ENCODE data around the gene IL10.
A peak's percentile ranks its signal among the peaks of the same experiment; 100 is the strongest.

The IL10 gene

GRCh38 chr1:206761159-206761768 is 11.0 kb downstream of the IL10 start:
- Histone ChIP-seq H3K4me2 (ENCODE audit: low read depth, low read length, poor library complexity, severe bottlenecking) (peak overlapping the region; percentile 29), H2AFZ (ENCODE audit: low read length) (no peak overlapping the region), H3K4me3 (ENCODE audit: low read length, poor library complexity, severe bottlenecking) (no peak overlapping the region), H3K9me2 (replicated peaks; ENCODE audit: low read depth, low read length) (no peaks in the 10 kb centered on the region), H3F3A (ENCODE audit: low read depth) (peaks cover 10% of the 10 kb centered on the region), H3K36me3 (ENCODE audit: insufficient read depth, low read length) (no peaks in the 10 kb centered on the region), H3K9ac (ENCODE audit: low read depth, low read length, poor library complexity, severe bottlenecking) (peak overlapping the region; percentile 17), H3K9me3 (ENCODE audit: insufficient read depth, low read depth, low read length) (no peaks in the 10 kb centered on the region), H3K27me3 (ENCODE audit: insufficient read depth, low read length, poor library complexity, severe bottlenecking) (no peaks in the 10 kb centered on the region), H4K20me1 (ENCODE audit: insufficient read depth, low read length, poor library complexity, severe bottlenecking) (no peaks in the 10 kb centered on the region), H3K4me1 (ENCODE audit: insufficient read depth, low read length, poor library complexity, severe bottlenecking) (peaks cover 61% of the 10 kb centered on the region), H3K79me2 (ENCODE audit: insufficient read depth, low read length) (no peaks in the 10 kb centered on the region)
- TF ChIP-seq EZH2phosphoT487 (IDR thresholded peaks at IDR 0.05; ENCODE audit: borderline replicate concordance), result no peak
- no peak for TF ChIP-seq CTCF (conservative IDR thresholded peaks at IDR 0.05; ENCODE audit: low read length)

GRCh38 chr1:206760590-206760989 is 11.7 kb downstream of the IL10 start:
- Histone ChIP-seq H3K4me3 (ENCODE audit: low read length, poor library complexity, severe bottlenecking) (no peak overlapping the region), H3K9ac (ENCODE audit: low read depth, low read length, poor library complexity, severe bottlenecking) (peak overlapping the region; percentile 17), H3K9me2 (replicated peaks; ENCODE audit: low read depth, low read length) (no peaks in the 10 kb centered on the region), H3K4me2 (ENCODE audit: low read depth, low read length, poor library complexity, severe bottlenecking) (peak overlapping the region; percentile 29), H3K79me2 (ENCODE audit: insufficient read depth, low read length) (no peaks in the 10 kb centered on the region), H2AFZ (ENCODE audit: low read length) (no peak overlapping the region), H3K9me3 (ENCODE audit: insufficient read depth, low read depth, low read length) (no peaks in the 10 kb centered on the region), H3K27me3 (ENCODE audit: insufficient read depth, low read length, poor library complexity, severe bottlenecking) (no peaks in the 10 kb centered on the region), H4K20me1 (ENCODE audit: insufficient read depth, low read length, poor library complexity, severe bottlenecking) (no peaks in the 10 kb centered on the region), H3F3A (ENCODE audit: low read depth) (peaks cover 10% of the 10 kb centered on the region), H3K36me3 (ENCODE audit: insufficient read depth, low read length) (no peaks in the 10 kb centered on the region), H3K4me1 (ENCODE audit: insufficient read depth, low read length, poor library complexity, severe bottlenecking) (peaks cover 59% of the 10 kb centered on the region)
- no peak for TF ChIP-seq CTCF (conservative IDR thresholded peaks at IDR 0.05; ENCODE audit: low read length)
- TF ChIP-seq EZH2phosphoT487 (IDR thresholded peaks at IDR 0.05; ENCODE audit: borderline replicate concordance), result no peak

GRCh38 chr1:206757524-206758266 is 14.6 kb downstream of the IL10 start:
- Histone ChIP-seq H2AFZ (ENCODE audit: low read length) (peak overlapping the region; percentile 26), H3K79me2 (ENCODE audit: insufficient read depth, low read length) (no peaks in the 10 kb centered on the region), H3K4me2 (ENCODE audit: low read depth, low read length, poor library complexity, severe bottlenecking) (peak overlapping the region; percentile 78)

More at GRCh38 chr1:206757524-206758266, 14.6 kb downstream of the IL10 start:
- peaks cover 6% of the 10 kb centered on the region; the same call in 1 of the 2 replicates for H3F3A ChIP-seq (ENCODE audit: low read depth)
- H3K9me2 ChIP-seq (replicated peaks; ENCODE audit: low read depth, low read length), result no peaks in the 10 kb centered on the region
- TF ChIP-seq EZH2phosphoT487 (IDR thresholded peaks at IDR 0.05; ENCODE audit: borderline replicate concordance) (no peak), CTCF (conservative IDR thresholded peaks at IDR 0.05; ENCODE audit: low read length) (no peak)
- no peaks in the 10 kb centered on the region for H3K9me3 ChIP-seq (ENCODE audit: insufficient read depth, low read depth, low read length)
- H4K20me1 ChIP-seq (ENCODE audit: insufficient read depth, low read length, poor library complexity, severe bottlenecking), result no peaks in the 10 kb centered on the region
- H3K27me3 ChIP-seq (ENCODE audit: insufficient read depth, low read length, poor library complexity, severe bottlenecking), result no peaks in the 10 kb centered on the region
- H3K36me3 ChIP-seq (ENCODE audit: insufficient read depth, low read length), result no peaks in the 10 kb centered on the region
- peak overlapping the region; percentile 85 for H3K9ac ChIP-seq (ENCODE audit: low read depth, low read length, poor library complexity, severe bottlenecking)
- H3K4me1 ChIP-seq (ENCODE audit: insufficient read depth, low read length, poor library complexity, severe bottlenecking), result peaks cover 55% of the 10 kb centered on the region
- H3K4me3 ChIP-seq (ENCODE audit: low read length, poor library complexity, severe bottlenecking), result peak overlapping the region; percentile 73

Data from Loucy (cell line).